PFSK-1 (cell line): ENCODE results near the gene GSTM4.

Source experiments
- FOXP2 ChIP-seq: optimal IDR thresholded peaks from 2 replicates; pipeline ENCODE3; 2011; ENCODE audit warnings: borderline replicate concordance, control low read depth, inconsistent platforms; ENCODE audit not compliant: insufficient read depth; ENCODE audit errors: extremely low read length, extremely low read depth
- POLR2AphosphoS5 ChIP-seq: IDR thresholded peaks from 2 replicates; pipeline ENCODE4 v1.6.1; 2012; ENCODE audit warnings: low read depth, mild to moderate bottlenecking, control low read depth, low read length, moderate library complexity
- SIN3A ChIP-seq: IDR thresholded peaks from 2 replicates; pipeline ENCODE4 v1.6.1; 2012; ENCODE audit warnings: mild to moderate bottlenecking, low read length, moderate library complexity, borderline replicate concordance; ENCODE audit not compliant: insufficient read depth
- TAF1 ChIP-seq: IDR thresholded peaks from 2 replicates; pipeline ENCODE4 v1.6.1; 2012; ENCODE audit warnings: low read length, control low read depth, borderline replicate concordance; ENCODE audit not compliant: insufficient read depth
- TF ChIP-seq, protein P1 (sequence below), 2 experiments: IDR thresholded peaks; 2 replicates each; pipeline versions ENCODE4 v1.6.1 to v1.8.0; 2011 to 2012; ENCODE audit warnings: low read depth in 2 of 2, low read length in 2 of 2, control low read depth in 1 of 2, inconsistent platforms in 1 of 2, mild to moderate bottlenecking in 1 of 2, moderate library complexity in 1 of 2; ENCODE audit not compliant: insufficient read depth in 1 of 2

Gene GSTM4

GRCh38 chr1:109613361-109614147 is 42.3 kb upstream of the GSTM4 start:
- TF ChIP-seq SIN3A (no peak), FOXP2 (no peak), POLR2AphosphoS5 (no peak), TAF1 (no peak)
- TF ChIP-seq, protein P1, sequence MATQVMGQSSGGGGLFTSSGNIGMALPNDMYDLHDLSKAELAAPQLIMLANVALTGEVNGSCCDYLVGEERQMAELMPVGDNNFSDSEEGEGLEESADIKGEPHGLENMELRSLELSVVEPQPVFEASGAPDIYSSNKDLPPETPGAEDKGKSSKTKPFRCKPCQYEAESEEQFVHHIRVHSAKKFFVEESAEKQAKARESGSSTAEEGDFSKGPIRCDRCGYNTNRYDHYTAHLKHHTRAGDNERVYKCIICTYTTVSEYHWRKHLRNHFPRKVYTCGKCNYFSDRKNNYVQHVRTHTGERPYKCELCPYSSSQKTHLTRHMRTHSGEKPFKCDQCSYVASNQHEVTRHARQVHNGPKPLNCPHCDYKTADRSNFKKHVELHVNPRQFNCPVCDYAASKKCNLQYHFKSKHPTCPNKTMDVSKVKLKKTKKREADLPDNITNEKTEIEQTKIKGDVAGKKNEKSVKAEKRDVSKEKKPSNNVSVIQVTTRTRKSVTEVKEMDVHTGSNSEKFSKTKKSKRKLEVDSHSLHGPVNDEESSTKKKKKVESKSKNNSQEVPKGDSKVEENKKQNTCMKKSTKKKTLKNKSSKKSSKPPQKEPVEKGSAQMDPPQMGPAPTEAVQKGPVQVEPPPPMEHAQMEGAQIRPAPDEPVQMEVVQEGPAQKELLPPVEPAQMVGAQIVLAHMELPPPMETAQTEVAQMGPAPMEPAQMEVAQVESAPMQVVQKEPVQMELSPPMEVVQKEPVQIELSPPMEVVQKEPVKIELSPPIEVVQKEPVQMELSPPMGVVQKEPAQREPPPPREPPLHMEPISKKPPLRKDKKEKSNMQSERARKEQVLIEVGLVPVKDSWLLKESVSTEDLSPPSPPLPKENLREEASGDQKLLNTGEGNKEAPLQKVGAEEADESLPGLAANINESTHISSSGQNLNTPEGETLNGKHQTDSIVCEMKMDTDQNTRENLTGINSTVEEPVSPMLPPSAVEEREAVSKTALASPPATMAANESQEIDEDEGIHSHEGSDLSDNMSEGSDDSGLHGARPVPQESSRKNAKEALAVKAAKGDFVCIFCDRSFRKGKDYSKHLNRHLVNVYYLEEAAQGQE (IDR thresholded peaks at IDR 0.05; ENCODE audit: insufficient read depth in 1 of 2, low read depth in 2 of 2, low read length in 2 of 2), result no peak

GRCh38 chr1:109615879-109616278 is 40.0 kb upstream of the GSTM4 start:
- TF ChIP-seq FOXP2, result no peak
- TF ChIP-seq SIN3A, result no peak
- TF ChIP-seq TAF1, result no peak
- TF ChIP-seq POLR2AphosphoS5, result no peak
- TF ChIP-seq, protein P1 (IDR thresholded peaks at IDR 0.05; ENCODE audit: insufficient read depth in 1 of 2, low read depth in 2 of 2, low read length in 2 of 2), result no peak

GRCh38 chr1:109616391-109616790 is 39.5 kb upstream of the GSTM4 start:
- TF ChIP-seq TAF1, result no peak
- TF ChIP-seq, protein P1 (IDR thresholded peaks at IDR 0.05; ENCODE audit: insufficient read depth in 1 of 2, low read depth in 2 of 2, low read length in 2 of 2), result no peak
- no peak for TF ChIP-seq POLR2AphosphoS5
- TF ChIP-seq SIN3A, result no peak
- TF ChIP-seq FOXP2, result no peak

- TF ChIP-seq POLR2AphosphoS5 (no peak), FOXP2 (no peak), SIN3A (no peak), TAF1 (no peak)
- TF ChIP-seq, protein P1 (IDR thresholded peaks at IDR 0.05; ENCODE audit: insufficient read depth in 1 of 2, low read depth in 2 of 2, low read length in 2 of 2), result no peak
Measured at GRCh38 chr1:109617291-109617801, 38.6 kb upstream of the GSTM4 start.
